Panc1 (cell line): ENCODE results near the gene INAFM2. TPM values are rescaled to one million over a fixed set of nuclear protein-coding genes. Genes with fewer than 3 reads are reported as not detected.

Experiments used
- ATAC-seq: fragments of 200-7000 bp; cut with Tn5 transposase; 2 replicates; pipeline ENCODE4 v1.9.1; 2020; ENCODE audit warnings: mild to moderate bottlenecking, moderate library complexity
- BruUV-seq: library from RNA; stranded (reverse); fragments of 400-500 nt; replicated peaks from 2 replicates; lab custom pipeline; 2021; lab: Mats Ljungman, UMichigan
- CTCF ChIA-PET: fragments of 300-600 bp; sonication (Branson Sonifier 250); formaldehyde crosslinking; loops from one replicate; lab custom pipeline; 2022; ENCODE audit warnings: antibody characterized with exemption; lab: Charles Lee
- POLR2A ChIA-PET: fragments of 300-600 bp; sonication (Branson Sonifier 250); formaldehyde crosslinking; loops from one replicate; lab custom pipeline; 2022; ENCODE audit warnings: antibody characterized with exemption; lab: Charles Lee
- DNase-seq: peaks from one replicate; pipeline ENCODE4 v3.0.0-alpha.2; 2010; ENCODE audit warnings: low read depth, low spot score
- H3K27ac ChIP-seq: 2 replicates; pipeline ENCODE4 v1.5.1; 2011; ENCODE audit warnings: mild to moderate bottlenecking, low read length, inconsistent platforms
- H3K27me3 ChIP-seq: fragments of 200-500 bp; sonication (Bioruptor generic); 2 replicates; pipeline ENCODE4 v1.6.0; 2014; ENCODE audit warnings: low read length, inconsistent platforms; ENCODE audit not compliant: control insufficient read depth, insufficient read depth
- H3K36me3 ChIP-seq: fragments of 200-500 bp; sonication (Bioruptor generic); 2 replicates; pipeline ENCODE4 v1.5.1; 2014; ENCODE audit warnings: inconsistent platforms, mild to moderate bottlenecking, low read length, moderate library complexity; ENCODE audit not compliant: control insufficient read depth, insufficient read depth
- H3K4me1 ChIP-seq: 2 replicates; pipeline ENCODE4 v1.5.1; 2011; ENCODE audit warnings: inconsistent platforms, mild to moderate bottlenecking, low read length, moderate library complexity; ENCODE audit not compliant: control insufficient read depth, insufficient read depth
- H3K4me3 ChIP-seq, 2 experiments: 2 replicates each; pipeline ENCODE4 v1.5.1; 2011 to 2012; ENCODE audit warnings: low read depth in 2 of 2, low read length in 2 of 2, mild to moderate bottlenecking in 2 of 2, inconsistent platforms in 1 of 2, moderate library complexity in 1 of 2
- H3K9me3 ChIP-seq: fragments of 200-500 bp; sonication (Bioruptor generic); 2 replicates; pipeline ENCODE4 v1.5.1; 2014; ENCODE audit warnings: low read depth, mild to moderate bottlenecking, inconsistent platforms, low read length, moderate library complexity; ENCODE audit not compliant: control insufficient read depth, insufficient read depth
- CTCF ChIP-seq: fragments of 450-650 bp; IDR thresholded peaks from 2 replicates; pipeline ENCODE4 v1.5.1; 2017; ENCODE audit warnings: mild to moderate bottlenecking
- POLR2AphosphoS5 ChIP-seq: IDR thresholded peaks from 2 replicates; pipeline ENCODE4 v1.6.1; 2012; ENCODE audit warnings: mild to moderate bottlenecking, low read depth, low read length, moderate library complexity
- REST ChIP-seq, 2 experiments: IDR thresholded peaks; 2 replicates each; pipeline ENCODE4 v1.6.1; 2011 to 2012; ENCODE audit warnings: low read depth in 2 of 2, control low read depth in 1 of 2, low read length in 1 of 2, mild to moderate bottlenecking in 1 of 2, moderate library complexity in 1 of 2; ENCODE audit not compliant: insufficient read depth in 1 of 2
- SIN3A ChIP-seq: IDR thresholded peaks from 2 replicates; pipeline ENCODE4 v1.6.1; 2012; ENCODE audit warnings: low read depth, mild to moderate bottlenecking, low read length, moderate library complexity, borderline replicate concordance; ENCODE audit not compliant: insufficient read depth
- TCF7L2 ChIP-seq: IDR thresholded peaks from 2 replicates; pipeline ENCODE4 v1.6.1; 2011; ENCODE audit warnings: mild to moderate bottlenecking, low read depth, low read length, inconsistent platforms
- in situ Hi-C: cut with HindIII; loops from 2 replicates; pipeline ENCODE4 v1.10.0; 2016; ENCODE audit warnings: low sequenced_read_pairs, low pct_unique_long_range_greater_than_20kb
- intact Hi-C: fragments of 100-400 bp; cut with micrococcal nuclease; formaldehyde crosslinking; loops from one replicate; pipeline ENCODE4 v1.10.0; 2022; ENCODE audit not compliant: unreplicated experiment
- total RNA-seq: library from RNA; stranded (reverse); gene quantifications from one replicate; pipeline ENCODE4 v1.2.1, GENCODE V29; 2021; ENCODE audit not compliant: unreplicated experiment

The INAFM2 gene
- total RNA-seq, 1 experiment from 2014 or later = 10.4 TPM

- H3K9me3 ChIP-seq = no peaks in the 10 kb centered on the region
- no peak for ATAC-seq
- peaks cover 26% of the 10 kb centered on the region for H3K4me1 ChIP-seq
- POLR2A ChIA-PET = no interaction called here
- H3K36me3 ChIP-seq = no peaks in the 10 kb centered on the region
- TF ChIP-seq SIN3A (no peak), CTCF (no peak), REST (IDR thresholded peaks at IDR 0.05; ENCODE audit: insufficient read depth in 1 of 2, low read depth in 2 of 2, low read length in 1 of 2) (no peak), POLR2AphosphoS5 (no peak), TCF7L2 (no peak)
- H3K27ac ChIP-seq = no peak overlapping the region
- H3K27me3 ChIP-seq = no peaks in the 10 kb centered on the region
- intact Hi-C loops (no loop called here), in situ Hi-C loops (no loop called here)
- no peak overlapping the region for H3K4me3 ChIP-seq
- no peak for DNase-seq
- CTCF ChIA-PET = no interaction called here
- BruUV-seq = no TSS peak
Measured at GRCh38 chr15:40334941-40335795, 11.7 kb downstream of the INAFM2 start.

GRCh38 chr15:40335938-40336743 is 12.6 kb downstream of the INAFM2 start:
- peaks cover 36% of the 10 kb centered on the region for H3K4me1 ChIP-seq
- H3K4me3 ChIP-seq = no peak overlapping the region
- in situ Hi-C loops = no loop called here
- no peak for DNase-seq
- POLR2A ChIA-PET = no interaction called here
- intact Hi-C loops = no loop called here
- H3K27ac ChIP-seq = no peak overlapping the region
- no peaks in the 10 kb centered on the region for H3K9me3 ChIP-seq
- CTCF ChIA-PET = interaction anchor here (0.6 to 1.5 kb wide), 3 partner anchors 19 to 143 kb away, joined by 4 to 8 read pairs (median 4); no protein-coding TSS in a partner anchor
- BruUV-seq = no TSS peak
- TF ChIP-seq SIN3A = no peak
- TF ChIP-seq POLR2AphosphoS5 = no peak
- TF ChIP-seq CTCF = no peak
- no peak for TF ChIP-seq REST (IDR thresholded peaks at IDR 0.05; ENCODE audit: insufficient read depth in 1 of 2, low read depth in 2 of 2, low read length in 1 of 2)
- no peak for TF ChIP-seq TCF7L2
- ATAC-seq = no peak
- no peaks in the 10 kb centered on the region for H3K36me3 ChIP-seq
- H3K27me3 ChIP-seq = no peaks in the 10 kb centered on the region
